WERI-Rb-1 (cell line): ENCODE measurements around the gene SPARC.

ENCODE experiments used
- DNase-seq: peaks from one replicate; pipeline ENCODE4 v3.0.0-alpha.2; 2020
- H3K27ac ChIP-seq: fragments of 250-450 bp; sonication (Bioruptor Pico); 2 replicates; pipeline ENCODE4 v1.5.1; 2020; ENCODE audit warnings: mild to moderate bottlenecking, moderate library complexity
- H3K27me3 ChIP-seq: fragments of 250-450 bp; sonication (Bioruptor Pico); 2 replicates; pipeline ENCODE4 v1.5.1; 2021; ENCODE audit warnings: mild to moderate bottlenecking, low read depth, moderate library complexity; ENCODE audit not compliant: insufficient read depth, severe bottlenecking
- H3K36me3 ChIP-seq: fragments of 250-450 bp; sonication (Bioruptor Pico); 2 replicates; pipeline ENCODE4 v1.5.1; 2020; ENCODE audit warnings: mild to moderate bottlenecking, moderate library complexity
- H3K4me3 ChIP-seq: 2 replicates; pipeline ENCODE4 v1.5.1; 2011; ENCODE audit warnings: low read depth, mild to moderate bottlenecking, control low read depth, low read length
- H3K9me3 ChIP-seq: fragments of 250-450 bp; sonication (Bioruptor Pico); 2 replicates; pipeline ENCODE4 v1.5.1; 2021; ENCODE audit warnings: mild to moderate bottlenecking, moderate library complexity; ENCODE audit not compliant: severe bottlenecking
- CTCF ChIP-seq: IDR thresholded peaks from 2 replicates; pipeline ENCODE4 v1.5.1; 2011; ENCODE audit warnings: low read depth, mild to moderate bottlenecking, control low read depth, inconsistent platforms, low read length

Gene SPARC

GRCh38 chr5:151708126-151708525 lies 21.4 kb upstream of the SPARC start:
- TF ChIP-seq CTCF = no peak
- Histone ChIP-seq H3K27me3 (no peaks in the 10 kb centered on the region), H3K27ac (no peak overlapping the region), H3K36me3 (no peaks in the 10 kb centered on the region), H3K4me3 (no peak overlapping the region), H3K9me3 (no peaks in the 10 kb centered on the region)
- DNase-seq = no peak

GRCh38 chr5:151707567-151707966 lies 20.9 kb upstream of the SPARC start:
- H3K27ac ChIP-seq = no peak overlapping the region
- no peaks in the 10 kb centered on the region for H3K27me3 ChIP-seq
- no peaks in the 10 kb centered on the region for H3K9me3 ChIP-seq
- TF ChIP-seq CTCF = no peak
- H3K4me3 ChIP-seq = no peak overlapping the region
- no peak for DNase-seq
- H3K36me3 ChIP-seq = no peaks in the 10 kb centered on the region

- Histone ChIP-seq H3K4me3 (no peak overlapping the region), H3K27ac (no peak overlapping the region), H3K9me3 (no peaks in the 10 kb centered on the region), H3K27me3 (no peaks in the 10 kb centered on the region), H3K36me3 (no peaks in the 10 kb centered on the region)
- no peak for DNase-seq
- TF ChIP-seq CTCF = no peak
Measured at GRCh38 chr5:151706906-151707305, 20.2 kb upstream of the SPARC start.

GRCh38 chr5:151703780-151704179 lies 17.1 kb upstream of the SPARC start:
- Histone ChIP-seq H3K36me3 (no peaks in the 10 kb centered on the region), H3K27ac (no peak overlapping the region)
- TF ChIP-seq CTCF = no peak

GRCh38 chr5:151703227-151703626 lies 16.5 kb upstream of the SPARC start:
- TF ChIP-seq CTCF = no peak
- DNase-seq = no peak
- H3K27ac ChIP-seq = no peak overlapping the region
- no peaks in the 10 kb centered on the region for H3K9me3 ChIP-seq
- no peaks in the 10 kb centered on the region for H3K36me3 ChIP-seq
- no peaks in the 10 kb centered on the region for H3K27me3 ChIP-seq
- H3K4me3 ChIP-seq = no peak overlapping the region

More at GRCh38 chr5:151703780-151704179, 17.1 kb upstream of the SPARC start:
- no peak for DNase-seq
- Histone ChIP-seq H3K9me3 (no peaks in the 10 kb centered on the region), H3K27me3 (no peaks in the 10 kb centered on the region), H3K4me3 (no peak overlapping the region)

- no peaks in the 10 kb centered on the region for H3K36me3 ChIP-seq
- no peak for DNase-seq
- H3K27me3 ChIP-seq = no peaks in the 10 kb centered on the region
- H3K4me3 ChIP-seq = no peak overlapping the region
- H3K27ac ChIP-seq = no peak overlapping the region
- TF ChIP-seq CTCF = no peak
- no peaks in the 10 kb centered on the region for H3K9me3 ChIP-seq
Measured at GRCh38 chr5:151700820-151701219, 14.1 kb upstream of the SPARC start.
